H1 (cell line): ENCODE data around the gene KLHL8. TPM values are rescaled to one million over a fixed set of nuclear protein-coding genes. Genes with fewer than 3 reads are reported as not detected.

Experiments
- BRCA1 ChIP-seq: IDR thresholded peaks from 2 replicates; pipeline ENCODE4 v1.6.1; 2012; ENCODE audit warnings: low read depth, low read length, improper control_type of control experiment
- CBX5 ChIP-seq: fragments of 300-800, 300-1000 bp; sonication (generic); IDR thresholded peaks from 2 replicates; pipeline ENCODE4 v1.7.1; 2016; ENCODE audit warnings: antibody characterized with exemption, low read length, low read depth
- EP300 ChIP-seq, 2 experiments: IDR thresholded peaks; 1 replicate in 1 of 2; 2 replicates in 1 of 2; pipeline ENCODE4 v1.6.1; 2011 to 2012; ENCODE audit warnings: low read depth in 2 of 2, low read length in 2 of 2, mild to moderate bottlenecking in 2 of 2, borderline replicate concordance in 1 of 2, inconsistent platforms in 1 of 2, moderate library complexity in 1 of 2
- KDM4A ChIP-seq: IDR thresholded peaks from one replicate; pipeline ENCODE4 v1.7.1; 2012; ENCODE audit warnings: low read depth, mild to moderate bottlenecking, moderate library complexity, low read length, inconsistent platforms; ENCODE audit not compliant: severe bottlenecking
- MAFK ChIP-seq: IDR thresholded peaks from 2 replicates; pipeline ENCODE4 v1.6.1; 2012; ENCODE audit warnings: low read depth, mild to moderate bottlenecking, improper control_type of control experiment, low read length
- NANOG ChIP-seq: IDR thresholded peaks from 2 replicates; pipeline ENCODE4 v1.6.1; 2011; ENCODE audit warnings: low read length, low read depth, mild to moderate bottlenecking, inconsistent platforms; ENCODE audit not compliant: insufficient read depth, poor library complexity, severe bottlenecking
- POLR2AphosphoS5 ChIP-seq: IDR thresholded peaks from 2 replicates; pipeline ENCODE4 v1.6.1; 2011; ENCODE audit warnings: low read depth, low read length
- SAP30 ChIP-seq: fragments of 300-600 bp; sonication (generic); IDR thresholded peaks from 2 replicates; pipeline ENCODE4 v1.7.1; 2012; ENCODE audit warnings: low read length, moderate library complexity, mild to moderate bottlenecking, inconsistent platforms; ENCODE audit not compliant: insufficient read depth, insufficient replicate concordance
- SP1 ChIP-seq: IDR thresholded peaks from 2 replicates; pipeline ENCODE4 v1.6.1; 2011; ENCODE audit warnings: low read depth, low read length
- TBP ChIP-seq: IDR thresholded peaks from 2 replicates; pipeline ENCODE4 v1.6.1; 2011; ENCODE audit warnings: low read depth, low read length, improper control_type of control experiment
- polyA plus RNA-seq, 7 experiments: library from polyadenylated mRNA; depleted of rRNA in 3 of 7; stranded (reverse) in 5 of 7; unstranded in 2 of 7; fragments of >200 nt in 5 of 7; fragments of 200-250 nt in 2 of 7; gene quantifications; 1 replicate in 5 of 7; 2 replicates in 1 of 7; 4 replicates in 1 of 7; pipeline versions ENCODE4 v1.2.1 to v1.2.3, GENCODE V29; 2011 to 2013; ENCODE audit warnings: missing spikeins in 2 of 7, mixed read lengths in 2 of 7
- total RNA-seq: library from RNA; stranded (reverse); fragmentation: NEBNext Ultra II Directional; extraction: Animal tissue kit (Norgen Biotek cat#: 25700); gene quantifications from 2 replicates; pipeline ENCODE4 v1.2.1, GENCODE V29; 2021
- TF ChIP-seq, protein P1 (sequence below): IDR thresholded peaks from 2 replicates; pipeline ENCODE4 v1.6.1; 2011; ENCODE audit warnings: low read depth, mild to moderate bottlenecking, low read length; ENCODE audit not compliant: insufficient read depth

KLHL8 gene
- total and polyA plus RNA-seq, 2 of the 8 experiments (the other 6 are each of a cell fraction or from before 2014, with no cell fraction given), result 0.94 to 8.1 TPM

DNA sequence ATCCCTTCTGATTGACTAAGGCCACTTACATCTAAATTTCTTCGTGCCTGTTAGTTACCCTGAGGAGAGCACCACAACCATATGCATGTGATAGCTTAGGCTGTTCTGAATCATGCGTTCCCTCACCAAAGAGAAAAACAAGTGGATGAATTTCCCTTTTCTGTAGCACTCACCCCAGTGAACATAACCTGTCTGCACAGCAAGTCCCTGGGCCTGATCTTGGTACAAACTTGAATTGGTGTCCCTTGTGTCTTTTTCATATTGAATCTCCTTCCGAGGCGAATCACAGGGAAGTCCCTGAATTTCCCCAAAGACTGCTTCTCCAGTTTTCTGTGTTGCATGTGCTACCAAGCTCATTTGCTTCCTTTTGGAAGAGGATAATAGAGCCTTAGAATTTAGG, 100.4 kb downstream of the KLHL8 start (continued):
- no peak for TF ChIP-seq CBX5
- TF ChIP-seq NANOG, result no peak
- TF ChIP-seq POLR2AphosphoS5, result no peak
- TF ChIP-seq, protein P1, sequence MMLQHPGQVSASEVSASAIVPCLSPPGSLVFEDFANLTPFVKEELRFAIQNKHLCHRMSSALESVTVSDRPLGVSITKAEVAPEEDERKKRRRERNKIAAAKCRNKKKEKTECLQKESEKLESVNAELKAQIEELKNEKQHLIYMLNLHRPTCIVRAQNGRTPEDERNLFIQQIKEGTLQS, result no peak
- TF ChIP-seq BRCA1, result no peak
- no peak for TF ChIP-seq EP300 (IDR thresholded peaks at IDR 0.05; ENCODE audit: borderline replicate concordance in 1 of 2, low read depth in 2 of 2, low read length in 2 of 2)
- TF ChIP-seq SP1, result no peak
- no peak for TF ChIP-seq KDM4A
- no peak for TF ChIP-seq MAFK
- TF ChIP-seq SAP30, result no peak
- no peak for TF ChIP-seq TBP
